Astrocyte of the spinal cord (primary cell): ENCODE results near the gene DEPDC7.
A peak's percentile ranks its signal among the peaks of the same experiment; 100 is the strongest.
"Not testable (repeated sequence)": the region's sequence is repeated elsewhere in the genome, so short reads cannot be mapped to it uniquely, and the experiment has no call there.

ENCODE experiments used
- DNase-seq: peaks from one replicate; pipeline ENCODE4 v3.0.0; 2011; ENCODE audit warnings: low read depth, low spot score
- H3K4me3 ChIP-seq: 2 replicates; pipeline ENCODE4 v1.5.1; 2011; ENCODE audit warnings: low read depth, mild to moderate bottlenecking, low read length, moderate library complexity
- CTCF ChIP-seq: IDR thresholded peaks from 2 replicates; pipeline ENCODE4 v1.5.1; 2012; ENCODE audit warnings: low read depth, mild to moderate bottlenecking, low read length, inconsistent platforms
- in situ Hi-C: cut with HindIII; loops from 2 replicates; pipeline ENCODE4 v1.10.0; 2017; ENCODE audit warnings: low sequenced_read_pairs

DEPDC7 gene

GRCh38 chr11:33044285-33044756, 28.6 kb downstream of the DEPDC7 start:
- in situ Hi-C loops, result no loop called here
- H3K4me3 ChIP-seq, result no peak overlapping the region
- TF ChIP-seq CTCF, result no peak
- DNase-seq, result peak; percentile 69

- in situ Hi-C loops, result no loop called here
- no peak overlapping the region for H3K4me3 ChIP-seq
- TF ChIP-seq CTCF, result no peak
- no peak for DNase-seq
Measured at GRCh38 chr11:33045551-33046255, 30.0 kb downstream of the DEPDC7 start.

- in situ Hi-C loops, DNase-seq, H3K4me3 ChIP-seq: not testable (repeated sequence)
Measured at GRCh38 chr11:33048701-33049100, 33.0 kb downstream of the DEPDC7 start.

GRCh38 chr11:33049565-33050408, 34.1 kb downstream of the DEPDC7 start:
- in situ Hi-C loops, H3K4me3 ChIP-seq, DNase-seq: not testable (repeated sequence)

- in situ Hi-C loops, result no loop called here
- no peak for DNase-seq
- H3K4me3 ChIP-seq, result no peak overlapping the region
- no peak for TF ChIP-seq CTCF
Measured at GRCh38 chr11:33052231-33052630, 36.6 kb downstream of the DEPDC7 start.

GRCh38 chr11:33055375-33055774, 39.7 kb downstream of the DEPDC7 start:
- H3K4me3 ChIP-seq, result no peak overlapping the region
- DNase-seq, result no peak
- in situ Hi-C loops, result no loop called here
- no peak for TF ChIP-seq CTCF

GRCh38 chr11:33057284-33057683, 41.6 kb downstream of the DEPDC7 start:
- in situ Hi-C loops, result no loop called here
- no peak overlapping the region for H3K4me3 ChIP-seq
- TF ChIP-seq CTCF, result no peak
- DNase-seq, result no peak
